ENCODE measurements around the gene GDF15.

- TF ChIP-seq EZH2 (IDR thresholded peaks at IDR 0.05; ENCODE audit: low read length) (no peak), CTCF (optimal IDR thresholded peaks at IDR 0.05 in 1 of 3, IDR thresholded peaks at IDR 0.05 in 1 of 3, conservative IDR thresholded peaks at IDR 0.05 in 1 of 3; ENCODE audit: extremely low read depth in 1 of 3, insufficient read depth in 2 of 3, low read length in 3 of 3) (no peak)
Observed at GRCh38 chr19:18426416-18426767, 40.4 kb downstream of the GDF15 start.

All from keratinocyte (primary cell).